K562 (cell line): ENCODE results near the gene TRIM32. TPM values are rescaled to one million over a fixed set of nuclear protein-coding genes. Genes with fewer than 3 reads are reported as not detected.

Experiments
- ATAC-seq: fragments of 200-7000 bp; cut with Tn5 transposase; 3 replicates; pipeline ENCODE4 v1.9.1; 2020; ENCODE audit warnings: moderate library complexity
- BruUV-seq: library from RNA; stranded (reverse); fragments of 400-500 nt; replicated peaks from 2 replicates; lab custom pipeline; 2021; lab: Mats Ljungman, UMichigan
- CTCF ChIA-PET: fragments of 300-600 bp; formaldehyde crosslinking; extraction: SDS; loops from one replicate; lab custom pipeline; 2021; ENCODE audit warnings: low intra/inter-chr PET ratio; lab: Yijun Ruan, JAX
- POLR2A ChIA-PET: fragments of 300-600, 350-650 bp; sonication (Branson Sonifier 250); formaldehyde crosslinking; extraction: SDS; loops from one replicate; lab custom pipeline; 2021; ENCODE audit warnings: antibody characterized with exemption, inconsistent platforms; lab: Yijun Ruan, JAX
- DNase-seq, 4 experiments: peaks; one replicate each; pipeline versions ENCODE4 v3.0.0 to v3.0.0-alpha.2; 2011 to 2018; ENCODE audit warnings: low spot score in 3 of 4, mixed read lengths in 3 of 4; ENCODE audit errors: extremely low read depth in 1 of 4
- FAIRE-seq: peaks from 2 replicates; lab custom pipeline; 2011; peaks lifted over from hg19 to GRCh38; lab: Jason Lieb, UNC
- H2AFZ ChIP-seq: 2 replicates; pipeline ENCODE4 v1.6.0; 2011; ENCODE audit warnings: low read depth, low read length, control low read depth, inconsistent platforms
- H3K27ac ChIP-seq: fragments of 200-600 bp; 3 replicates; pipeline ENCODE4 v1.8.0; 2011; ENCODE audit warnings: low read depth, mild to moderate bottlenecking, control low read depth, inconsistent platforms, low read length, moderate library complexity, mixed read lengths; ENCODE audit errors: extremely low read depth
- H3K27me3 ChIP-seq, 2 experiments: fragments of 300-600 bp in 1 of 2; 2 replicates in 1 of 2; 3 replicates in 1 of 2; pipeline versions ENCODE4 v1.6.0 to v1.8.0; 2011; ENCODE audit warnings: inconsistent platforms in 2 of 2, low read length in 2 of 2, mild to moderate bottlenecking in 1 of 2, mixed read lengths in 1 of 2, moderate library complexity in 1 of 2; ENCODE audit not compliant: control insufficient read depth in 2 of 2, insufficient read depth in 2 of 2
- H3K36me3 ChIP-seq: fragments of 300-600 bp; 3 replicates; pipeline ENCODE4 v1.8.0; 2011; ENCODE audit warnings: mild to moderate bottlenecking, low read length, inconsistent platforms; ENCODE audit not compliant: control insufficient read depth, insufficient read depth
- H3K4me1 ChIP-seq, 2 experiments: fragments of 200-600 bp in 1 of 2; replicated peaks in 1 of 2; 2 replicates in 1 of 2; 3 replicates in 1 of 2; pipeline versions ENCODE4 v1.5.1 to v1.8.0; 2011; ENCODE audit warnings: inconsistent platforms in 2 of 2, low read length in 2 of 2, mild to moderate bottlenecking in 1 of 2, mixed read lengths in 1 of 2, moderate library complexity in 1 of 2; ENCODE audit not compliant: control insufficient read depth in 2 of 2, insufficient read depth in 2 of 2
- H3K4me2 ChIP-seq: 2 replicates; pipeline ENCODE4 v1.6.1; 2011; ENCODE audit warnings: low read length, control low read depth, inconsistent platforms, mixed read lengths; ENCODE audit not compliant: insufficient read depth
- H3K4me3 ChIP-seq: fragments of 200-600 bp; sonication (generic), shearing (Covaris generic); 2 replicates; pipeline ENCODE4 v1.5.1; 2016; ENCODE audit warnings: control low read depth, inconsistent platforms
- H3K79me2 ChIP-seq: fragments of 200-600 bp; 3 replicates; pipeline ENCODE4 v1.8.0; 2011; ENCODE audit warnings: low read length, inconsistent platforms; ENCODE audit not compliant: control insufficient read depth, insufficient read depth
- H3K9ac ChIP-seq, 2 experiments: 2 replicates each; pipeline versions ENCODE4 v1.6.0 to v1.6.1; 2011; ENCODE audit warnings: low read depth in 2 of 2, low read length in 2 of 2, control low read depth in 1 of 2, inconsistent platforms in 1 of 2, mild to moderate bottlenecking in 1 of 2, mixed read lengths in 1 of 2; ENCODE audit not compliant: insufficient read depth in 1 of 2
- H3K9me1 ChIP-seq: one replicate; pipeline ENCODE4 v1.6.0; 2011; ENCODE audit warnings: inconsistent platforms, mild to moderate bottlenecking, low read length, moderate library complexity; ENCODE audit not compliant: control insufficient read depth, insufficient read depth
- H3K9me3 ChIP-seq: replicated peaks from 2 replicates; pipeline ENCODE4 v1.5.1; 2011; ENCODE audit warnings: low read depth, low read length, inconsistent platforms; ENCODE audit not compliant: control insufficient read depth, insufficient read depth
- H4K20me1 ChIP-seq: replicated peaks from 2 replicates; pipeline ENCODE4 v1.6.1; 2011; ENCODE audit warnings: low read length, inconsistent platforms, mixed read lengths; ENCODE audit not compliant: control insufficient read depth, insufficient read depth
- BMI1 ChIP-seq: fragments of 150-350 bp; IDR thresholded peaks from 2 replicates; pipeline ENCODE4 v1.6.1; 2014; ENCODE audit warnings: low read length
- BRCA1 ChIP-seq, 2 experiments: fragments of 450-650 bp in 1 of 2; sonication (generic) in 1 of 2; formaldehyde crosslinking in 1 of 2; IDR thresholded peaks; 2 replicates each; pipeline versions ENCODE4 v1.5.0 to v1.6.1; 2017 to 2020; ENCODE audit warnings: mild to moderate bottlenecking in 1 of 2, missing genetic modification reagents in 1 of 2
- HMG20B ChIP-seq: fragments of 250-450 bp; sonication (Bioruptor Pico); IDR thresholded peaks from 2 replicates; pipeline ENCODE4 v1.5.0; 2021; ENCODE audit warnings: mild to moderate bottlenecking
- HNRNPH1 ChIP-seq: fragments of 200-400 bp; formaldehyde crosslinking; optimal IDR thresholded peaks from 2 replicates; pipeline ENCODE3; 2017; ENCODE audit warnings: low read depth, mild to moderate bottlenecking, low read length, moderate library complexity
- KDM5B ChIP-seq: fragments of 200-600 bp; sonication (generic); IDR thresholded peaks from 2 replicates; pipeline ENCODE4 v1.6.1; 2012; ENCODE audit warnings: low read depth, mild to moderate bottlenecking, moderate library complexity, low read length, control low read depth, inconsistent platforms; ENCODE audit not compliant: insufficient replicate concordance
- MNT ChIP-seq, 2 experiments: fragments of 450-650 bp; conservative IDR thresholded peaks; 2 replicates each; pipeline ENCODE4 v1.6.1; 2017; ENCODE audit warnings: mild to moderate bottlenecking in 2 of 2, moderate library complexity in 2 of 2
- NFIC ChIP-seq: fragments of 450-650 bp; IDR thresholded peaks from 2 replicates; pipeline ENCODE4 v1.6.1; 2017; ENCODE audit warnings: mild to moderate bottlenecking, inconsistent platforms
- PHF21A ChIP-seq: fragments of 450-650 bp; IDR thresholded peaks from 2 replicates; pipeline ENCODE4 v1.6.1; 2017; ENCODE audit warnings: low read depth, borderline replicate concordance
- SMAD2 ChIP-seq: fragments of 150-350 bp; IDR thresholded peaks from 2 replicates; pipeline ENCODE4 v1.6.1; 2014; ENCODE audit warnings: low read depth, mild to moderate bottlenecking, low read length
- SMARCE1 ChIP-seq: fragments of 450-650 bp; IDR thresholded peaks from 2 replicates; pipeline ENCODE4 v1.7.1; 2016; ENCODE audit warnings: mild to moderate bottlenecking
- SOX6 ChIP-seq: fragments of 450-650 bp; IDR thresholded peaks from 2 replicates; pipeline ENCODE4 v1.6.1; 2014; ENCODE audit warnings: mild to moderate bottlenecking
- TCF7L2 ChIP-seq: fragments of 150-350 bp; IDR thresholded peaks from 2 replicates; pipeline ENCODE4 v1.6.1; 2016; ENCODE audit warnings: low read depth, mild to moderate bottlenecking, low read length, moderate library complexity
- TFAM ChIP-seq: fragments of 250-450 bp; sonication (Bioruptor Pico); conservative IDR thresholded peaks from 2 replicates; pipeline ENCODE4 v1.5.0; 2021; ENCODE audit warnings: mild to moderate bottlenecking, moderate library complexity
- ZNF217 ChIP-seq: sonication (generic); formaldehyde crosslinking; IDR thresholded peaks from 2 replicates; pipeline ENCODE4 v1.8.0; 2022; ENCODE audit warnings: mild to moderate bottlenecking, missing genetic modification reagents
- ZNF644 ChIP-seq: fragments of 200-800 bp; sonication (Bioruptor generic); IDR thresholded peaks from 2 replicates; pipeline ENCODE4 v1.6.1; 2016; ENCODE audit warnings: low read depth, missing genetic modification characterization, missing compliant biosample characterization
- WGBS: fragments of 100-300 bp; shearing (Covaris generic); methylation state at CpG from one replicate; pipeline ENCODE4 v1.1.6; 2016; ENCODE audit warnings: low coverage, mixed read lengths; ENCODE audit not compliant: insufficient coverage; ENCODE audit errors: missing lambda C conversion rate; 5-methylcytosine and 5-hydroxymethylcytosine counted together
- in situ Hi-C: fragments of 300-500 bp; cut with MboI; formaldehyde crosslinking; loops from 4 replicates; pipeline ENCODE4 v1.15.0; 2018; ENCODE audit warnings: inconsistent platforms, mixed read lengths
- intact Hi-C: fragments of 100-400 bp; cut with micrococcal nuclease; formaldehyde crosslinking; loops from 2 replicates; pipeline ENCODE4 v1.14.2; 2022
- polyA plus RNA-seq, 8 experiments: library from polyadenylated mRNA; depleted of rRNA in 4 of 8; stranded (reverse) in 5 of 8; unstranded in 3 of 8; fragments of >200 nt; fragmentation: Nextera tagmentation in 2 of 8; fragmentation: Illumina TruSeq in 1 of 8; extraction: Ambion mirVana in 2 of 8; extraction: Trizol in 1 of 8; gene quantifications; 2 replicates each; pipeline versions ENCODE4 v1.2.1 to v1.2.3, GENCODE V29; 2011 to 2014; ENCODE audit warnings: inconsistent platforms in 1 of 8, missing spikeins in 1 of 8
- total RNA-seq, 7 experiments: library from RNA; depleted of rRNA in 6 of 7; stranded (reverse); fragments of >200 nt in 6 of 7; fragmentation: Illumina TruSeq in 2 of 7; extraction: Trizol in 2 of 7; gene quantifications; 2 replicates each; pipeline versions ENCODE4 v1.2.1 to v1.2.3, GENCODE V29; 2011 to 2021; ENCODE audit warnings: low replicate concordance in 1 of 7
- TF ChIP-seq, protein P1 (sequence below): fragments of 250-450 bp; sonication (Bioruptor Pico); IDR thresholded peaks from 2 replicates; pipeline ENCODE4 v1.5.1; 2021; ENCODE audit warnings: mild to moderate bottlenecking

Gene TRIM32
- total and polyA plus RNA-seq, 9 of the 15 experiments (the other 6 are each of a cell fraction or from before 2014, with no cell fraction given) = 3.5 to 9.4 (median 5.9) TPM

DNA sequence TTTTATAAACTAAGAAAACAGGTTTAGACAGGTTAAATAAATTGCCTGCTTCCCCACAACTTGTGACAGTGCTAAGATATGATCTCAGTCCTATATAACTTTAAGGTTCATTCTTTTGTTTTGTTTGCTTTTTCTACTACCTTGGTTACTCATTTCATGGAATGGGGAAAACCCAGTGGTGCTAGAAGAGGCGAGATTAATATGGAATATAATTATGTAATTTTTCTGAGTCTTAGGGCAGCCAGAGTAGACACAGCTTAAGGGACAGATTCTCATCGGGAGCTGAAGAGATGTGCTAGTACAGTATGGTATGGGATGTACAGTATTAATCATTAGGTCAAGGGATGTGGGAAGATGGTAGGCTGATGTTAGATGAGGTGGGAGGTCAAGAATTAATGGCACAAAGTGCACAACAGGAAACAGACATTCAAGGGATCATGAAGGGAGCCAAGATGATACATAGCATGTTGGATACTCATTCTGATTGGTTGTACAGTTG, 6.2 kb downstream of the TRIM32 start:
- peaks cover under 1 to 20% of the 10 kb centered on the region in 2 experiments; a peak in 3 of 5 replicates for H3K4me1 ChIP-seq
- no peak overlapping the region for H2AFZ ChIP-seq
- WGBS = 95% methylated on average over 2 of the region's 2 CpGs
- H4K20me1 ChIP-seq = no peaks in the 10 kb centered on the region
- H3K4me2 ChIP-seq = no peak overlapping the region
- H3K36me3 ChIP-seq = peaks cover 9% of the 10 kb centered on the region; the same call in 2 of the 3 replicates
- no peaks in the 10 kb centered on the region for H3K9me3 ChIP-seq
- no peak for DNase-seq
- no peak overlapping the region for H3K9ac ChIP-seq
- TF ChIP-seq ZNF217 = no peak
- TF ChIP-seq PHF21A = no peak
- no peak for TF ChIP-seq SMARCE1
- no peak for TF ChIP-seq BRCA1 (IDR thresholded peaks at IDR 0.05)
- TF ChIP-seq BRCA1 (CRISPR knock-in tag; IDR thresholded peaks at IDR 0.05) = no peak
- TF ChIP-seq KDM5B = no peak
- TF ChIP-seq BMI1 = no peak
- TF ChIP-seq SMAD2 = no peak
- no peak for TF ChIP-seq HMG20B
- TF ChIP-seq NFIC = no peak
- TF ChIP-seq HNRNPH1 = no peak
- TF ChIP-seq TCF7L2 = no peak
- no peak for TF ChIP-seq TFAM (CRISPR knock-in tag)
- no peak for TF ChIP-seq ZNF644 (tag)
- no peak for TF ChIP-seq MNT (conservative IDR thresholded peaks at IDR 0.05)
- no peak for TF ChIP-seq SOX6
- TF ChIP-seq, protein P1, sequence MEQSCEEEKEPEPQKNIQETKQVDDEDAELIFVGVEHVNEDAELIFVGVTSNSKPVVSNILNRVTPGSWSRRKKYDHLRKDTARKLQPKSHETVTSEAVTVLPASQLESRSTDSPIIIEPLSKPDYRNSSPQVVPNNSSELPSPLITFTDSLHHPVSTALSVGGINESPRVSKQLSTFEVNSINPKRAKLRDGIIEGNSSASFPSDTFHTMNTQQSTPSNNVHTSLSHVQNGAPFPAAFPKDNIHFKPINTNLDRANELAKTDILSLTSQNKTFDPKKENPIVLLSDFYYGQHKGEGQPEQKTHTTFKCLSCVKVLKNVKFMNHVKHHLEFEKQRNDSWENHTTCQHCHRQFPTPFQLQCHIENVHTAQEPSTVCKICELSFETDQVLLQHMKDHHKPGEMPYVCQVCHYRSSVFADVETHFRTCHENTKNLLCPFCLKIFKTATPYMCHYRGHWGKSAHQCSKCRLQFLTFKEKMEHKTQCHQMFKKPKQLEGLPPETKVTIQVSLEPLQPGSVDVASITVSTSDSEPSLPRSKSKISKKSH (CRISPR knock-in tag) = no peak
- no peaks in the 10 kb centered on the region for H3K27me3 ChIP-seq
- POLR2A ChIA-PET = no interaction called here
- FAIRE-seq = no peak
- CTCF ChIA-PET = no interaction called here
- in situ Hi-C loops (no loop called here), intact Hi-C loops (no loop called here)
- no peaks in the 10 kb centered on the region for H3K9me1 ChIP-seq
- peaks cover 5% of the 10 kb centered on the region; the same call in 1 of the 3 replicates for H3K79me2 ChIP-seq
- ATAC-seq = no peak
- no TSS peak for BruUV-seq
- no peak overlapping the region for H3K27ac ChIP-seq
- H3K4me3 ChIP-seq = no peak overlapping the region
